ENCODE data around the gene CTAGE6. TPM values are rescaled to one million over a fixed set of nuclear protein-coding genes. Genes with fewer than 3 reads are reported as not detected.
"Not testable (repeated sequence)": the region's sequence is repeated elsewhere in the genome, so short reads cannot be mapped to it uniquely, and the experiment has no call there.

Gene CTAGE6
- total RNA-seq, 1 donor from 2014 or later, result 0.72 TPM

GRCh38 chr7:143715543-143716193 lies 41.8 kb downstream of the CTAGE6 start:
- DNase-seq, result not testable (repeated sequence)

GRCh38 chr7:143714581-143715454 lies 42.7 kb downstream of the CTAGE6 start:
- DNase-seq, result not testable (repeated sequence)

GRCh38 chr7:143712381-143712780 lies 45.1 kb downstream of the CTAGE6 start:
- DNase-seq, result not testable (repeated sequence)

- DNase-seq, result not testable (repeated sequence)
Observed at GRCh38 chr7:143711727-143712324, 45.7 kb downstream of the CTAGE6 start.

- DNase-seq, result not testable (repeated sequence)
Observed at GRCh38 chr7:143709895-143710294, 47.6 kb downstream of the CTAGE6 start.

Small RNAs within 50 kb of the gene (small RNA-seq; reads per million reads assigned to genes)
- gene RNU6-267P (ENCODE audit: low replicate concordance), result not detected

Other genes starting within 250 kb of the CTAGE6 start
- 3.0 TPM for gene CTAGE15, start 185.9 kb downstream of the CTAGE6 start, total RNA-seq
- gene TCAF2, start 136.7 kb downstream of the CTAGE6 start, total RNA-seq, result 4.8 TPM
- gene TCAF1, start 144.5 kb upstream of the CTAGE6 start, total RNA-seq, result 296 TPM
- gene OR2F2, start 177.5 kb upstream of the CTAGE6 start, total RNA-seq, result not detected
- gene OR2F1, start 197.1 kb upstream of the CTAGE6 start, total RNA-seq, result not detected
- gene OR6B1, start 242.6 kb upstream of the CTAGE6 start, total RNA-seq, result not detected